HS-5 (cell line): ENCODE measurements around the gene PAQR9.

Source experiments
- DNase-seq: peaks from one replicate; pipeline ENCODE4 v3.0.0-alpha.2; 2012; ENCODE audit warnings: low read depth

Gene PAQR9

DNA sequence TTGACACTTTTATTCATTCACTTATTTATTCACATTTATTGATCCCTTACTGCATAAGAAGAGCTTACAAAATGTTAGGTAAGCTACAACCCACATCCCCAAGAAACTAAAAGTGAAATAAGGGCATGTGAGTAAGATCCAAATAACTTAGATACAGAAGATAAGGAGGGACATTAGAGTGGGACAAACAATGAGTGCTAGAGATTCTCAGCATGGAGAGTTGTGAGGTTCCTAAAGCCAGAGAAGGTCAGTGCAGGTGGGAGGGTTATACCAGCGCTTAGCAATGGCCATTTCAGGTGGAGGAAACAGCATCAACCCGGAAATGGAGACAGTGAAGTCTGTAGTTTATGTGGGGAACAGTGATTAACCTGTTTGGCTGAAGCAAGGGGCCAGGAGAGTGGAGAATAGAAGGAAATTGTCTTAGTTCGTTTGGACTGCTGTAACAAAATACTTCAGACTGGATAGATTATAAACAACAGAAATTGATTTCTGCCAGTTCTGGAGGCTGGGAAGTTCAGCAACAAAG, 49.1 kb downstream of the PAQR9 start:
- DNase-seq, result no peak

DNA sequence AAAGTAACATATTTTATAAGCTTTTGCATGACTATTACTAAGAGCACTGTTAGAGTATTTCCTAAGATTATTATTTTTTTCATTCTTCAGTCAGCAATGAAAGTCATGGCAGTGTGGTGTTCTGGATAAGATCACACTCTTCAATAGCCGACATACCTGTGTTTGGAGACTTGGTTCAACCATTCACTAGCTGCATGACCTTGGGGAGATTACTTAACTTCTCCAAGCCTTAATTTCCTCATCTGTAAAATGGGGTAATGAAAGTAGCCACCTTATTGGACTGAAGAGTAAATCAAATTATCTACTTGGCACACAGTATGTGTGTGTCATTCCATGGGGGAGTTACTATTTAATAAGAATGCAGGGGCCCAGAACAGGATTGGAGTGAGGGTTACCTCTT, 50.0 kb downstream of the PAQR9 start:
- no peak for DNase-seq

GRCh38 chr3:142912402-142913172, 50.9 kb downstream of the PAQR9 start:
- no peak for DNase-seq
